Kidney (tissue), 14 donors: ENCODE measurements around the gene ABI1. TPM values are rescaled to one million over a fixed set of nuclear protein-coding genes. Genes with fewer than 3 reads are reported as not detected.

Experiments
- DNase-seq, 5 donors: peaks; one replicate each; pipeline ENCODE4 v3.0.0-alpha.2; 2013 to 2020
- FAIRE-seq: peaks from 2 replicates; lab custom pipeline; 2012; peaks lifted over from hg19 to GRCh38; lab: Jason Lieb, UNC
- H3K27ac ChIP-seq, 2 donors: one replicate each; pipeline ENCODE4 v1.7.0; 2013; ENCODE audit warnings: low read depth in 2 of 2, low read length in 2 of 2, inconsistent platforms in 1 of 2
- H3K27me3 ChIP-seq: one replicate; pipeline ENCODE4 v1.7.1; 2013; ENCODE audit warnings: low read length, inconsistent platforms; ENCODE audit not compliant: control insufficient read depth, insufficient read depth
- H3K36me3 ChIP-seq, 3 donors: one replicate each; pipeline versions ENCODE4 v1.7.0 to v1.7.1; 2013; ENCODE audit warnings: low read length in 3 of 3, control low read depth in 1 of 3, inconsistent platforms in 1 of 3; ENCODE audit not compliant: insufficient read depth in 3 of 3, control insufficient read depth in 2 of 3
- H3K4me1 ChIP-seq, 3 donors: one replicate each; pipeline versions ENCODE4 v1.7.0 to v1.7.1; 2013; ENCODE audit warnings: low read length in 3 of 3, inconsistent platforms in 1 of 3, low read depth in 1 of 3; ENCODE audit not compliant: control insufficient read depth in 2 of 3, insufficient read depth in 2 of 3
- H3K4me3 ChIP-seq, 3 donors: one replicate each; pipeline versions ENCODE4 v1.7.0 to v1.8.1; 2013; ENCODE audit warnings: low read length in 3 of 3, control low read depth in 1 of 3, inconsistent platforms in 1 of 3
- H3K9ac ChIP-seq, 3 donors: one replicate each; pipeline versions ENCODE4 v1.7.0 to v1.7.1; 2013; ENCODE audit warnings: low read length in 3 of 3, control low read depth in 1 of 3, inconsistent platforms in 1 of 3
- H3K9me3 ChIP-seq, 3 donors: one replicate each; pipeline versions ENCODE4 v1.7.0 to v1.7.1; 2013; ENCODE audit warnings: low read length in 3 of 3, control low read depth in 1 of 3, inconsistent platforms in 1 of 3; ENCODE audit not compliant: control insufficient read depth in 2 of 3, insufficient read depth in 1 of 3
- CTCF ChIP-seq: IDR thresholded peaks from 3 replicates; pipeline ENCODE4 v1.5.1; 2012; ENCODE audit warnings: mild to moderate bottlenecking, moderate library complexity, borderline replicate concordance; ENCODE audit not compliant: insufficient read depth; ENCODE audit errors: extremely low read depth
- intact Hi-C: fragments of 100-400 bp; cut with DNase I; formaldehyde crosslinking; loops from one replicate; pipeline ENCODE4 v1.11.1; 2022
- polyA plus RNA-seq: library from polyadenylated mRNA; stranded (reverse); fragments of 350-450 nt; fragmentation: Illumina TruSeq; extraction: RNeasy Lipid Tissue Mini Kit (QIAGEN cat#74804); gene quantifications from one replicate; pipeline ENCODE4 v1.2.3, GENCODE V29; 2014; ENCODE audit warnings: low read depth, low replicate concordance; ENCODE audit not compliant: insufficient read depth
- total RNA-seq: library from RNA; stranded (reverse); fragmentation: NEBNext Ultra II Directional; extraction: Animal tissue kit (Norgen Biotek cat#: 25700); gene quantifications from one replicate; pipeline ENCODE4 v1.2.1, GENCODE V29; 2021
- donor health status: control.
- donor health status: control.
- donor health status: control.
- donor health status: control.
- donor health status: control.
- donor health status: DM: yes; HTN: yes; CAD: no.
- donor health status: Normal renal cell carcinoma (clear cell type).

ABI1 gene
- total and polyA plus RNA-seq, 2 donors from 2014 or later: 25.7 to 54.1 TPM

- Histone ChIP-seq H3K36me3 (peaks cover 0 to 9% (median 3%) of the 10 kb centered on the region in 3 donors), H3K9ac (no peak overlapping the region), H3K27me3 (no peaks in the 10 kb centered on the region), H3K4me1 (peaks cover 0 to 9% (median 6%) of the 10 kb centered on the region in 3 donors), H3K9me3 (no peaks in the 10 kb centered on the region), H3K4me3 (peak overlapping the region in 1 of 3 donors; percentile 17), H3K27ac (no peak overlapping the region)
- FAIRE-seq (no peak), DNase-seq (peak in 1 of 5 donors; percentile 6)
- no peak for TF ChIP-seq CTCF
- intact Hi-C loops: no loop called here
These were observed 157.7 kb downstream of the ABI1 start for GRCh38 chr10:26703096-26703495.

DNA sequence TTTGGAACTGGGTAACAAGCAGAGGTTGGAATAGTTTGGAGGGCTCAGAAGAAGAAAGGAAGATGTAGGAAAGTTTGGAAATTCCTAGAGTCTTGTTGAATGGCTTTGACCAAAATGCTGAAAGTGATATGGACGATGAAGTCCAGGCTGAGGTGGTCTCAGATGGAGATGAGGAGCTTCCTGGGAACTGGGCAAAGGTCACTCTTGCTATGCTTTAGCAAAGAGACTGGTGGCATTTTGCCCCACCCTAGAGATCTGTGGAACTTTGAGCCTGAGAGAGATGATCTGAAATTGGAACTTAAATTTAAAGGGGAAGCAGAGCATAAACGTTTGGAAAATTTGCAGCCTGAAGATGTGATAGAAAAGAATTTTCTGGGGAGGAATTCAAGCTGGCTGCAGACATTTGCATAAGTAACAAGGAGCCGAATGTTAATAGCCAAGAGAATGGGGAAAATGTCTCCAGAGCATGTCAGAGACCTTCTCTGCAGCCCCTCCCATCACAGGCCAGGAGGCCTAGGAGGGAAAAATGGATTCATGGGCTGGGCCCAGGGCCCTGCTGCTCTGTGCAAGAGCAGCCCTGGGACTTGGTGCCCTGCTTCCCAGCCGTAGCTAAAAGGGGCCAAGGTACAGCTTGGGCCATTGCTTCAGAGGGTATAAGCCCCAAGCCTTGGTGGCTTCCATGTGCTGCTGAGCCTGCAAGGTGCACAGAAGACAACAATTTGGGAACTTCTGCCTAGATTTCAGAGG is 159.7 kb downstream of the ABI1 start:
- TF ChIP-seq CTCF: no peak
- Histone ChIP-seq H3K4me3 (no peak overlapping the region), H3K4me1 (peaks cover 0 to 9% (median 6%) of the 10 kb centered on the region in 3 donors), H3K27me3 (no peaks in the 10 kb centered on the region), H3K9ac (no peak overlapping the region), H3K9me3 (no peaks in the 10 kb centered on the region), H3K36me3 (no peaks in the 10 kb centered on the region), H3K27ac (no peak overlapping the region)
- intact Hi-C loops: no loop called here
- DNase-seq (no peak), FAIRE-seq (no peak)

- Histone ChIP-seq H3K4me1 (peaks cover 0 to 7% (median 6%) of the 10 kb centered on the region in 3 donors), H3K9ac (no peak overlapping the region), H3K27me3 (no peaks in the 10 kb centered on the region), H3K27ac (no peak overlapping the region), H3K9me3 (no peaks in the 10 kb centered on the region), H3K36me3 (no peaks in the 10 kb centered on the region), H3K4me3 (no peak overlapping the region)
- no peak for FAIRE-seq
- TF ChIP-seq CTCF: no peak
- DNase-seq: no peak
- intact Hi-C loops: no loop called here
These were observed 161.1 kb downstream of the ABI1 start for GRCh38 chr10:26699631-26700030.
